K562 (cell line): ENCODE results near the gene ARL10. TPM values are rescaled to one million over a fixed set of nuclear protein-coding genes. Genes with fewer than 3 reads are reported as not detected.
A peak's percentile ranks its signal among the peaks of the same experiment; 100 is the strongest.

ENCODE experiments used
- ATF3 ChIP-seq, 2 experiments: fragments of 450-650 bp in 1 of 2; sonication (generic) in 1 of 2; formaldehyde crosslinking in 1 of 2; IDR thresholded peaks in 1 of 2; conservative IDR thresholded peaks in 1 of 2; 2 replicates each; pipeline versions ENCODE4 v1.6.1 to v1.8.1; 2016 to 2023; ENCODE audit warnings: mild to moderate bottlenecking in 2 of 2, moderate library complexity in 2 of 2, inconsistent platforms in 1 of 2, missing genetic modification reagents in 1 of 2
- BRD9 ChIP-seq: fragments of 450-650 bp; IDR thresholded peaks from 2 replicates; pipeline ENCODE4 v1.6.1; 2018; ENCODE audit warnings: low read depth; ENCODE audit not compliant: partially characterized antibody
- C11orf30 ChIP-seq: fragments of 450-650 bp; IDR thresholded peaks from 2 replicates; pipeline ENCODE4 v1.6.1; 2016; ENCODE audit warnings: low read depth, mild to moderate bottlenecking
- CREM ChIP-seq: IDR thresholded peaks from 2 replicates; pipeline ENCODE4 v1.6.1; 2014; ENCODE audit warnings: antibody characterized with exemption, low read depth
- GATA2 ChIP-seq: sonication (generic); formaldehyde crosslinking; IDR thresholded peaks from 2 replicates; pipeline ENCODE4 v1.4.0; 2020; ENCODE audit warnings: mild to moderate bottlenecking, missing genetic modification reagents
- HMGN3 ChIP-seq: IDR thresholded peaks from 2 replicates; pipeline ENCODE4 v1.6.1; 2011; ENCODE audit warnings: borderline replicate concordance, low read depth, mild to moderate bottlenecking, mixed read lengths, low read length; ENCODE audit not compliant: insufficient read length; ENCODE audit errors: extremely low read depth
- JUND ChIP-seq, 2 experiments: IDR thresholded peaks; 2 replicates in 1 of 2; 3 replicates in 1 of 2; pipeline ENCODE4 v1.6.1; 2011; ENCODE audit warnings: borderline replicate concordance in 2 of 2, low read depth in 2 of 2, low read length in 2 of 2, improper control_type of control experiment in 1 of 2, missing biosample characterization in 1 of 2, missing genetic modification characterization in 1 of 2, missing genetic modification reagents in 1 of 2
- KLF16 ChIP-seq: IDR thresholded peaks from 2 replicates; pipeline ENCODE4 v1.6.1; 2016; ENCODE audit warnings: antibody characterized with exemption
- MEF2A ChIP-seq: IDR thresholded peaks from 2 replicates; pipeline ENCODE4 v1.6.1; 2011; ENCODE audit warnings: low read depth, mild to moderate bottlenecking, low read length, moderate library complexity; ENCODE audit not compliant: control insufficient read depth
- RCOR1 ChIP-seq, 2 experiments: IDR thresholded peaks; 2 replicates each; pipeline ENCODE4 v1.6.1; 2012; ENCODE audit warnings: low read depth in 2 of 2, low read length in 2 of 2, borderline replicate concordance in 1 of 2, improper control_type of control experiment in 1 of 2
- REST ChIP-seq, 2 experiments: fragments of 450-650 bp; formaldehyde crosslinking in 1 of 2; IDR thresholded peaks; 2 replicates each; pipeline versions ENCODE4 v1.4.0 to v1.6.1; 2014 to 2020; ENCODE audit warnings: mild to moderate bottlenecking in 2 of 2, borderline replicate concordance in 1 of 2, low read depth in 1 of 2
- SFPQ ChIP-seq: fragments of 200-400 bp; formaldehyde crosslinking; IDR thresholded peaks from 2 replicates; pipeline ENCODE4 v1.6.1; 2017; ENCODE audit warnings: mild to moderate bottlenecking, low read depth, low read length, moderate library complexity
- SOX6 ChIP-seq: fragments of 450-650 bp; IDR thresholded peaks from 2 replicates; pipeline ENCODE4 v1.6.1; 2014; ENCODE audit warnings: mild to moderate bottlenecking
- ZNF717 ChIP-seq: fragments of 250-450 bp; sonication (Bioruptor Pico); IDR thresholded peaks from 2 replicates; pipeline ENCODE4 v1.5.0; 2021
- polyA plus RNA-seq, 8 experiments: library from polyadenylated mRNA; depleted of rRNA in 4 of 8; stranded (reverse) in 5 of 8; unstranded in 3 of 8; fragments of >200 nt; fragmentation: Nextera tagmentation in 2 of 8; fragmentation: Illumina TruSeq in 1 of 8; extraction: Ambion mirVana in 2 of 8; extraction: Trizol in 1 of 8; gene quantifications; 2 replicates each; pipeline versions ENCODE4 v1.2.1 to v1.2.3, GENCODE V29; 2011 to 2014; ENCODE audit warnings: inconsistent platforms in 1 of 8, missing spikeins in 1 of 8
- total RNA-seq, 7 experiments: library from RNA; depleted of rRNA in 6 of 7; stranded (reverse); fragments of >200 nt in 6 of 7; fragmentation: Illumina TruSeq in 2 of 7; extraction: Trizol in 2 of 7; gene quantifications; 2 replicates each; pipeline versions ENCODE4 v1.2.1 to v1.2.3, GENCODE V29; 2011 to 2021; ENCODE audit warnings: low replicate concordance in 1 of 7

Gene ARL10
- total and polyA plus RNA-seq, 9 of the 15 experiments (the other 6 are each of a cell fraction or from before 2014, with no cell fraction given), result under 0.01 to 0.40 (median 0.34) TPM; not detected in 3

- TF ChIP-seq HMGN3, result no peak
- no peak for TF ChIP-seq SFPQ
- TF ChIP-seq ZNF717 (CRISPR knock-in tag), result no peak
- no peak for TF ChIP-seq MEF2A
- TF ChIP-seq ATF3 (IDR thresholded peaks at IDR 0.05), result peak; percentile 96
- TF ChIP-seq ATF3 (CRISPR knock-in tag; conservative IDR thresholded peaks at IDR 0.05), result no peak
- TF ChIP-seq SOX6, result peak; percentile 80
- TF ChIP-seq C11orf30, result peak; percentile 14; the same call in 1 of the 2 replicates
- TF ChIP-seq JUND (IDR thresholded peaks at IDR 0.05; ENCODE audit: borderline replicate concordance, low read depth, low read length), result peak; percentile 88
- peak; percentile 87 for TF ChIP-seq JUND (tag; IDR thresholded peaks at IDR 0.05; ENCODE audit: borderline replicate concordance, low read depth, low read length)
- TF ChIP-seq BRD9, result no peak
- TF ChIP-seq CREM, result peak; percentile 73
- no peak for TF ChIP-seq KLF16
- peak in 1 of 2 experiments; percentile 22; a peak in 1 of 4 replicates for TF ChIP-seq RCOR1 (IDR thresholded peaks at IDR 0.05; ENCODE audit: borderline replicate concordance in 1 of 2, low read depth in 2 of 2, low read length in 2 of 2)
- no peak for TF ChIP-seq GATA2 (CRISPR knock-in tag)
- TF ChIP-seq REST (IDR thresholded peaks at IDR 0.05; ENCODE audit: borderline replicate concordance), result no peak
- no peak for TF ChIP-seq REST (CRISPR knock-in tag; IDR thresholded peaks at IDR 0.05; ENCODE audit: low read depth)
Observed at GRCh38 chr5:176371621-176372539, 6.6 kb downstream of the ARL10 start (continued).
